GM10248 (cell line): ENCODE data around the gene CAPN15.

Experiments used
- CTCF ChIA-PET: fragments of 300-600 bp; sonication (Branson Sonifier 250); formaldehyde crosslinking; extraction: SDS; loops from one replicate; lab custom pipeline; 2021; ENCODE audit warnings: antibody characterized with exemption; lab: Yijun Ruan, JAX
- POLR2A ChIA-PET: fragments of 350-650 bp; sonication (Branson Sonifier 250); formaldehyde crosslinking; extraction: SDS; loops from one replicate; lab custom pipeline; 2020; ENCODE audit warnings: antibody characterized with exemption; lab: Yijun Ruan, JAX
- DNase-seq: peaks from one replicate; pipeline ENCODE4 v3.0.0; 2012; ENCODE audit errors: extremely low spot score
- TF ChIP-seq, protein P1 (sequence below): IDR thresholded peaks from 2 replicates; pipeline ENCODE4 v1.5.1; 2012; ENCODE audit warnings: mild to moderate bottlenecking, low read depth; ENCODE audit errors: extremely low read depth, missing control alignments, control extremely low read depth

The CAPN15 gene

DNA sequence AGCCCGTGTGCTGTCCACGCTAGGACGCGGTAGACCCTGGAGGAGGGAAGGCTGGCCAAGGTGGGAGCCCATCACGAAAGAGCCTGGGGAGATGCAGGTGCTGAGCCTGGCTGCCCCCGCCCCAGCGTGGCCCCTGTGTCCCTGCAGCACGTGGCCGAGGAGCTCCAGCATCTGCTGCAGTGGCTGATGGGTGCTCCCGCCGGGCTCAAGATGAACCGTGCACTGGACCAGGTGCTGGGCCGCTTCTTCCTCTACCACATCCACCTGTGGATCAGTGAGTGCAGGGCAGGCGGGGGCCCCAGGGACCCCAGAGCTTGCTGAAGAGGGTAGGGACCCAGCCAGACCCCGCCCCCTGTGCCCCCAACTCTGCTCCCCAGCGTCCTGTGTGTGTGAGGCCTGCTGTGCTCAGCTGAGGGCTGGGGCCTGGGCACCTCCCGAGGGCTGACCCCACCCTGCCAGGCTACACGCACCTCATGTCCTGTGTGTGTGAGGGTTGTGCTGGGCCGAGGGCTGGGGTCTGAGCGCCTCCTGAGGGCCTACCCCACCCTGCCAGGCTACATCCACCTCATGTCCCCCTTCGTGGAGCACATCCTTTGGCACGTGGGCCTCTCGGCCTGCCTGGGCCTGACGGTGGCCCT, 50.8 kb downstream of the CAPN15 start:
- no peak for DNase-seq
- POLR2A ChIA-PET = no interaction called here
- CTCF ChIA-PET = interaction anchor here (0.8 to 1.3 kb wide), 2 partner anchors 11 to 52 kb away, joined by 3 to 4 read pairs; partner anchors contain the start of gene NHLRC4
- TF ChIP-seq, protein P1, sequence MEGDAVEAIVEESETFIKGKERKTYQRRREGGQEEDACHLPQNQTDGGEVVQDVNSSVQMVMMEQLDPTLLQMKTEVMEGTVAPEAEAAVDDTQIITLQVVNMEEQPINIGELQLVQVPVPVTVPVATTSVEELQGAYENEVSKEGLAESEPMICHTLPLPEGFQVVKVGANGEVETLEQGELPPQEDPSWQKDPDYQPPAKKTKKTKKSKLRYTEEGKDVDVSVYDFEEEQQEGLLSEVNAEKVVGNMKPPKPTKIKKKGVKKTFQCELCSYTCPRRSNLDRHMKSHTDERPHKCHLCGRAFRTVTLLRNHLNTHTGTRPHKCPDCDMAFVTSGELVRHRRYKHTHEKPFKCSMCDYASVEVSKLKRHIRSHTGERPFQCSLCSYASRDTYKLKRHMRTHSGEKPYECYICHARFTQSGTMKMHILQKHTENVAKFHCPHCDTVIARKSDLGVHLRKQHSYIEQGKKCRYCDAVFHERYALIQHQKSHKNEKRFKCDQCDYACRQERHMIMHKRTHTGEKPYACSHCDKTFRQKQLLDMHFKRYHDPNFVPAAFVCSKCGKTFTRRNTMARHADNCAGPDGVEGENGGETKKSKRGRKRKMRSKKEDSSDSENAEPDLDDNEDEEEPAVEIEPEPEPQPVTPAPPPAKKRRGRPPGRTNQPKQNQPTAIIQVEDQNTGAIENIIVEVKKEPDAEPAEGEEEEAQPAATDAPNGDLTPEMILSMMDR = no peak

DNA sequence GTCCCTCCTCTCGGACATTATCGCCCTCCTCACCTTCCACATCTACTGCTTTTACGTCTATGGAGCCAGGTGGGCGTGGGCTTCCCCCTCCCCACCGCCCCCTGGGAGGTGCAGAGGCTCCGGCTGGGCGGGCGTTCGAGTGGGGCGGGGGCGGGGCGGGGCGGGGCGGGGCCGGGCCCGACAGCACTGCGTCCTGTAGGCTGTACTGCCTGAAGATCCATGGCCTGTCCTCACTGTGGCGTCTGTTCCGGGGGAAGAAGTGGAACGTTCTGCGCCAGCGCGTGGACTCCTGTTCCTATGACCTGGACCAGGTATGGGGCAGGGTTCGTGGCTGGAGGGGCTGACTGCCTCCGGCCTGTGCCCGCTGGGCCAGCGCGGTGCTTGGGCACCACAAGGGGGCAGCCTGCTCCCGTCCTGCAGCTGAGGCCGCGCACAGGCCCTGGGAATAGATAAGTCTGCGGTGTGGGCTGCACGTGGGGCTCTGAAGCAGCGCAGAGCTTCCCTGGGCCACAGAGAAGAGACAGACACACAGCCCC, 51.4 kb downstream of the CAPN15 start:
- DNase-seq = peak; percentile 81
- ChIA-PET CTCF (interaction anchor here (1.3 kb wide), 1 partner anchor 12 kb away, joined by 4 read pairs; the partner anchor contains the start of gene NHLRC4), POLR2A (no interaction called here)
- TF ChIP-seq, protein P1 = peak; percentile 82

DNA sequence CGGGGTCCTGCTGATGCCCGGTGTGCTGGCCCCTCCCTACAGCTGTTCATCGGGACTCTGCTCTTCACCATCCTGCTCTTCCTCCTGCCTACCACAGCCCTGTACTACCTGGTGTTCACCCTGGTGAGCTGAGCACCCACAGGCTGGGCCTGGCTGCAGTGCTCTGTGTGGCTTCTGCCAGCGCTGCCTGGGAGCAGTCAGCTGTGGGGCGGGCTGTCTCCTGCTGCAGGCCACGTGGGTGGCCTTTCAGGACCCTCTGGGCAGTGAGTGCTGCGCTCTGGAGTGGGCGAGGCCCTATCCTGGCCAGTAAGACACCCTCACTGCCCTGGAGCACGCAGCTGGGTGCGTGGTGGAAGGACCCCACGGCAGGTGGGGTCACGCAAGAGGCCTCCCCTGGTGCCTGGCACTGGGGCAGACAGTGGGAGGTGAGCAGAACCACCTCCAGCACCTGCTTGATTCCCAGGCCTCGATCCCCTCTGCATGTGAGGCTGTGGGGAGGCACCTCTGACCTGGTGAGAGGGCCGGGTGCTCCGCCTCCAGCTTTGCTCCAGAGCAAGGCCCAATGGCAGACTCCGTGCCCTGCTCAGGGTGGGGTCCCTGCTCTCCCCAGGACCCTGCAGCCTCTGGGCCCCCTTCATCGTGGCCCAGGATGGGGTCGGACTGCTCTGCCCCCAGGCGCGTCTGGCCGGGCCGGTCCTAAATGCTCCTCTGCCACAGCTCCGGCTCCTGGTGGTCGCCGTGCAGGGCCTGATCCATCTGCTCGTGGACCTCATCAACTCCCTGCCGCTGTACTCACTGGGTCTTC, 52.8 kb downstream of the CAPN15 start:
- DNase-seq = no peak
- POLR2A ChIA-PET = no interaction called here
- TF ChIP-seq, protein P1 = no peak
- CTCF ChIA-PET = interaction anchor here (1.3 kb wide), 1 partner anchor 13 kb away, joined by 4 read pairs; the partner anchor contains the start of gene NHLRC4

DNA sequence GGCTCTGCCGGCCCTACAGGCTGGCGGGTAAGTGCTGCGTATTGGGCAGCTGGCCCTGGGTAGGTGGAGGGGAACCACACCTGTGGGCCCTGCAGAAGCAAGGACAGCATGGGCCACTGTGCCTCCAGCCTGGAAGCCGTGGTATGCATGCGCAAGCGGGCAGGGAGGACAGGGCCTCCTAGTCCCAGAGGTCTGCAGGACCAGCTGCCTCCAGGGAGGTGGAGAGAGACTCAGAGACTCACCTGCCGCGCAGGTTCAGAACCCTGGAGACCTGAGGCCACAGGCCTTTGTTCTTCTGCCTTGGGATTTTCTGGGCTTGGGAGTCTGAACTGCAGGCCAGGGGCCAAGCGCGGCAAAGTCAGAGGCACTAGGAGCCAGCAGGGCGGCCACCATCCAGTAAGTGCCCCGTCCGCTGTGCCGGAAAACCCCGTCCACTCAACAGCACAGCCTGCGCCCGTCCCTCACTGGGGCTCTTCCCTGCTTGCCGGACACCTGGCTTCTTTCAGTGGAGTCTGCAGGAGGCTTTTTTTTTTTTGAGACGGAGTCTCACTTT, 53.5 kb downstream of the CAPN15 start:
- no peak for DNase-seq
- TF ChIP-seq, protein P1 = no peak
- ChIA-PET POLR2A (no interaction called here), CTCF (no interaction called here)

DNA sequence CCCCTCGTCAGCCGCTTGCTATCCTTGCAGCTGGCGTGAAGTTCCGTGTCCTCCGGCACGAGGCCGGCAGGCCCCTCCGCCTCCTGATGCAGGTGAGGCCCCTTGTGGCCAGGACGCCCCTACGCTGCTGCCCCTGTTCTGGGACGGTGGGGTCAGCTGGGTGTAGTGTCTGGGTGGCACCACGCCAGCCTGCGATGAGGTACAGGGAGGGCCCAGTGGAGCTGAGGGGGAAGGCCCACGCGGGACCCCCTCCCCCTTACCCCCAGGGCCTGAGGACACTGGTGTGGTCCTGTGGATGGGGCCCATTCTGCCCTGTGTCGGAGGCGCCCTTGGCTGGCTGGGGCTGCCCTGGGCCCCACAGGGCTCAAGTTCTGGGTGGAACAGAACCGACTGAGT, 54.7 kb downstream of the CAPN15 start:
- TF ChIP-seq, protein P1 = no peak
- ChIA-PET POLR2A (no interaction called here), CTCF (interaction anchor here (0.8 kb wide), 1 partner anchor 191 kb away, joined by 3 read pairs; no protein-coding TSS in a partner anchor)
- DNase-seq = no peak

DNA sequence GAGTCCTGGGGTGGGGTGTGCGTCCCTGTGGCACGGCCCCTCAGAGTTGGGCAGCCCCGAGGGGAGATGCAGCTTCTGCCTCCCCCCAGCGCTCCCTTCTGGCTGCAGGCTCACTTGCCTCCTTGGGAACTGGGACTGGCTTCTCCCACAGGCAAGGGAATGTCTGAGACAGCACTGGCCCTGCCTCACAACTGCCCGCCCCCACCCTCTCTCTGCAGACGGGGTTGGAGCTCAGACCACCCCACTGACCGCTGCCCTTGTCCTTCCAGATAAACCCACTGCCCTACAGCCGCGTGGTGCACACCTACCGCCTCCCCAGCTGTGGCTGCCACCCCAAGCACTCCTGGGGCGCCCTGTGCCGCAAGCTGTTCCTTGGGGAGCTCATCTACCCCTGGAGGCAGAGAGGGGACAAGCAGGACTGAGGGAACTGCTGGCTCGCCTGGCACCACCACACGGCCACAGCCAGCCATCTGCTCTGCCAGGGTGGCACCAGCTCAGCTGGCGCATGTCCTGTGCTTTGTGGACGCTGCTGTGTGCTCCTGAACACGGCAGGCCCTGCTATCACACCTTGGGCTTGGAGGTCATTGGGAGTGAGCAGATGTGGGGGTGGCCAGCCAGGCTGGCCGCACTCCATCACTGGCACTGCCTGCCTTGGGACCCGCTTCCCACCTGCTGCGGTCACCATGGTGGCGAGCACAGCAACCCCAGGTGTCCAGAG, 55.3 kb downstream of the CAPN15 start:
- CTCF ChIA-PET = interaction anchor here (0.8 to 1.6 kb wide), 2 partner anchors 11 to 191 kb away, joined by 3 to 4 read pairs; no protein-coding TSS in a partner anchor
- TF ChIP-seq, protein P1 = no peak
- DNase-seq = no peak
- POLR2A ChIA-PET = no interaction called here
